Breast epithelium (tissue), 4 donors: ENCODE results near the gene SLC8A3. TPM values are rescaled to one million over a fixed set of nuclear protein-coding genes. Genes with fewer than 3 reads are reported as not detected.
"Not testable (repeated sequence)": the region's sequence is repeated elsewhere in the genome, so short reads cannot be mapped to it uniquely, and the experiment has no call there.

Source experiments
- DNase-seq, 2 donors: peaks; one replicate each; pipeline ENCODE4 v3.0.0-alpha.2; 2019; ENCODE audit warnings: low spot score in 2 of 2
- H3K27ac ChIP-seq, 2 donors: fragments of 200-600 bp; sonication (generic) in 1 of 2; one replicate each; pipeline ENCODE4 v1.5.1; 2016 to 2019; ENCODE audit warnings: mild to moderate bottlenecking in 1 of 2
- H3K27me3 ChIP-seq, 2 donors: fragments of 200-600 bp; sonication (generic) in 1 of 2; one replicate each; pipeline versions ENCODE4 v1.5.1 to v1.6.0; 2017 to 2019; ENCODE audit warnings: control low read depth in 1 of 2, mild to moderate bottlenecking in 1 of 2
- H3K36me3 ChIP-seq: fragments of 200-600 bp; one replicate; pipeline ENCODE4 v1.5.1; 2019
- H3K4me1 ChIP-seq, 2 donors: fragments of 200-600 bp; sonication (generic); one replicate each; pipeline ENCODE4 v1.5.1; 2016 to 2019; ENCODE audit warnings: control low read depth in 1 of 2
- H3K4me3 ChIP-seq, 3 donors: fragments of 200-600 bp; sonication (generic); 1 replicate in 2 of 3; 2 replicates in 1 of 3; pipeline ENCODE4 v1.5.1; 2016 to 2019; ENCODE audit warnings: mild to moderate bottlenecking in 3 of 3, moderate library complexity in 2 of 3
- H3K9me3 ChIP-seq, 2 donors: fragments of 200-600 bp; sonication (generic) in 1 of 2; one replicate each; pipeline ENCODE4 v1.5.1; 2016 to 2019; ENCODE audit warnings: control low read depth in 1 of 2
- POLR2A ChIP-seq: fragments of 450-650 bp; IDR thresholded peaks from one replicate; pipeline ENCODE4 v1.6.1; 2016; ENCODE audit warnings: antibody characterized with exemption, mild to moderate bottlenecking, moderate library complexity
- POLR2AphosphoS5 ChIP-seq, 3 donors: sonication (generic); formaldehyde crosslinking; IDR thresholded peaks; one replicate each; pipeline ENCODE4 v1.6.1; 2017; ENCODE audit warnings: antibody characterized with exemption in 3 of 3
- intact Hi-C: fragments of 100-400 bp; cut with DNase I; formaldehyde crosslinking; loops from one replicate; pipeline ENCODE4 v1.15.1; 2023; ENCODE audit warnings: low total_unique reads
- total RNA-seq, 3 donors: library from RNA; depleted of rRNA; stranded (reverse); fragments of >200 nt; gene quantifications; one replicate each; pipeline ENCODE4 v1.1.0, GENCODE V29; 2016
- TF ChIP-seq, protein P1 (sequence below), 3 donors: fragments of 450-650 bp; IDR thresholded peaks; one replicate each; pipeline ENCODE4 v1.5.1; 2016 to 2017; ENCODE audit warnings: antibody characterized with exemption in 3 of 3, mild to moderate bottlenecking in 3 of 3, moderate library complexity in 3 of 3

The SLC8A3 gene, protein sequence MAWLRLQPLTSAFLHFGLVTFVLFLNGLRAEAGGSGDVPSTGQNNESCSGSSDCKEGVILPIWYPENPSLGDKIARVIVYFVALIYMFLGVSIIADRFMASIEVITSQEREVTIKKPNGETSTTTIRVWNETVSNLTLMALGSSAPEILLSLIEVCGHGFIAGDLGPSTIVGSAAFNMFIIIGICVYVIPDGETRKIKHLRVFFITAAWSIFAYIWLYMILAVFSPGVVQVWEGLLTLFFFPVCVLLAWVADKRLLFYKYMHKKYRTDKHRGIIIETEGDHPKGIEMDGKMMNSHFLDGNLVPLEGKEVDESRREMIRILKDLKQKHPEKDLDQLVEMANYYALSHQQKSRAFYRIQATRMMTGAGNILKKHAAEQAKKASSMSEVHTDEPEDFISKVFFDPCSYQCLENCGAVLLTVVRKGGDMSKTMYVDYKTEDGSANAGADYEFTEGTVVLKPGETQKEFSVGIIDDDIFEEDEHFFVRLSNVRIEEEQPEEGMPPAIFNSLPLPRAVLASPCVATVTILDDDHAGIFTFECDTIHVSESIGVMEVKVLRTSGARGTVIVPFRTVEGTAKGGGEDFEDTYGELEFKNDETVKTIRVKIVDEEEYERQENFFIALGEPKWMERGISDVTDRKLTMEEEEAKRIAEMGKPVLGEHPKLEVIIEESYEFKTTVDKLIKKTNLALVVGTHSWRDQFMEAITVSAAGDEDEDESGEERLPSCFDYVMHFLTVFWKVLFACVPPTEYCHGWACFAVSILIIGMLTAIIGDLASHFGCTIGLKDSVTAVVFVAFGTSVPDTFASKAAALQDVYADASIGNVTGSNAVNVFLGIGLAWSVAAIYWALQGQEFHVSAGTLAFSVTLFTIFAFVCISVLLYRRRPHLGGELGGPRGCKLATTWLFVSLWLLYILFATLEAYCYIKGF
- total RNA-seq, result 1 to 10 TPM in 1 of 3 donors, under 1 TPM in 1, not detected in 1; 0.59 to 1.8 TPM

DNA sequence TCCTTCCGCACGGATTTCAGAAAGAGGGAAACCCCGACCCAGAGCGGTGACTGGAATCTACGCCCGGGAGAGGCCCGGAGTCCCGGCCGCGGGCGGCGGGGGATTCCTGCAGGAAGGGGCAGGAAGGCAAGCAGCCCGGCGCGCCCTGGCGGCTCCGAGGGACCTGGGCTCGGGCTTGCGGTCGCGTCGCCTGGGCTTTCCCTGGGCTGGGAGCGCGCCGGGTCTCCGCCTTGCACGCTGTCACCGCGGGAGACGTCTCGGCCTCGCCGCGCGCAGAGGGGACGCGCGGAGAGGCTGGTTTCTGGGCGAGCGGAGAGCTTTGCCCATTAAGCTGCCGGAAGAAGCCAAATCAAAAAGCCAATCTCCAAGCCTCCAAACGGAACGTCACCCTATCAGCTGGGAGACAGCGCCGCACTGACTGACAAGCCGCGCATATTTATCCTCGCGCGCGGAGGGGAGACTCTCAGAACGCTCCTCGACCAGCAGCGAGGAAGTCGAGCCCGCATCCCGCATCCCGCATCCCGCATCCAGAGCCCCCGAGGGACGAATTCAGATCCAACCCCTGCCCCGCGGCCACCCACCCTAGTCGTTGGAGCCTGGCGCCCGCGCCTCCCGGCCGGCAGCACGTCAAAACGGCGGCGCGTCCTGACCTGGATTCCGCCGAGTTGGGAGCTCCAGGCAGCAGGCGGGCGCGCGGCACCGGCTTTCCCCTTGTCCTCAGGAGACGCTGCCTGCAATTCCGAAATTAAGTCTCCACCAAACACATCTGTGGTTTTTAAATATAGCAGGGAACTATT is at the start of gene SLC8A3:
Gene SLC8A3, minus strand, starts transcription at position 293 of the 797 bp plus-strand sequence. CDS start 20,529 bp downstream, outside the sequence.
- peaks cover 5 to 67% of the 10 kb centered on the region in 2 donors for H3K27me3 ChIP-seq
- no peaks in the 10 kb centered on the region for H3K36me3 ChIP-seq
- no peak for DNase-seq
- intact Hi-C loops, result no loop called here
- TF ChIP-seq POLR2A (no peak), POLR2AphosphoS5 (IDR thresholded peaks at IDR 0.05) (no peak)
- TF ChIP-seq, protein P1, sequence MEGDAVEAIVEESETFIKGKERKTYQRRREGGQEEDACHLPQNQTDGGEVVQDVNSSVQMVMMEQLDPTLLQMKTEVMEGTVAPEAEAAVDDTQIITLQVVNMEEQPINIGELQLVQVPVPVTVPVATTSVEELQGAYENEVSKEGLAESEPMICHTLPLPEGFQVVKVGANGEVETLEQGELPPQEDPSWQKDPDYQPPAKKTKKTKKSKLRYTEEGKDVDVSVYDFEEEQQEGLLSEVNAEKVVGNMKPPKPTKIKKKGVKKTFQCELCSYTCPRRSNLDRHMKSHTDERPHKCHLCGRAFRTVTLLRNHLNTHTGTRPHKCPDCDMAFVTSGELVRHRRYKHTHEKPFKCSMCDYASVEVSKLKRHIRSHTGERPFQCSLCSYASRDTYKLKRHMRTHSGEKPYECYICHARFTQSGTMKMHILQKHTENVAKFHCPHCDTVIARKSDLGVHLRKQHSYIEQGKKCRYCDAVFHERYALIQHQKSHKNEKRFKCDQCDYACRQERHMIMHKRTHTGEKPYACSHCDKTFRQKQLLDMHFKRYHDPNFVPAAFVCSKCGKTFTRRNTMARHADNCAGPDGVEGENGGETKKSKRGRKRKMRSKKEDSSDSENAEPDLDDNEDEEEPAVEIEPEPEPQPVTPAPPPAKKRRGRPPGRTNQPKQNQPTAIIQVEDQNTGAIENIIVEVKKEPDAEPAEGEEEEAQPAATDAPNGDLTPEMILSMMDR (IDR thresholded peaks at IDR 0.05), result no peak
- H3K4me3 ChIP-seq, result peak within 1 kb of the TSS; percentile 25 to 64 (median 43)
- H3K4me1 ChIP-seq, result no peaks in the 10 kb centered on the region
- no peaks in the 10 kb centered on the region for H3K9me3 ChIP-seq
- H3K27ac ChIP-seq, result no peak within 1 kb of the TSS

DNA sequence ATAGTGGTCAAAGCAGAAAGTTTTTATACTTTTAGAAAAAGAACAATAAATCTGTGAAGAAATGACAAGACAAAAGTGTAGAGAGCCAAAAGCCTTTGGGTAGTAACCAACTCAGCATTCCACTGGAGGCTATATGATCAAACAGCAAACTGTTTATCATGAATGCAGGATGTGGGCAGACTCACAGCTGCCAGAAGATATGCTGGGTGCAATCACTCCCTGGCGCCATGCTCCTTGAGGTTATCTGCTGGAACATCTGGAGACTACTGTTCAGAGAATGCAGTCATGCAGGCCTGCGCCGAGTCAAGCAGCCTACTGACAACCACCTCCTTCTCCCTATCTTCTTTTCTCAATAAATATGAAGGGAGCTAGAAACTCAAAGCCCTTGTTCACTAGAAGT is 49.0 kb upstream of the SLC8A3 start:
- H3K27me3 ChIP-seq, result no peaks in the 10 kb centered on the region
- no peak overlapping the region for H3K4me3 ChIP-seq
- H3K4me1 ChIP-seq, result no peaks in the 10 kb centered on the region
- H3K9me3 ChIP-seq, result no peaks in the 10 kb centered on the region
- no peak for DNase-seq
- no peaks in the 10 kb centered on the region for H3K36me3 ChIP-seq
- no peak for TF ChIP-seq POLR2AphosphoS5 (IDR thresholded peaks at IDR 0.05)
- TF ChIP-seq, protein P1 (IDR thresholded peaks at IDR 0.05), result no peak
- no peak overlapping the region for H3K27ac ChIP-seq
- intact Hi-C loops, result no loop called here

DNA sequence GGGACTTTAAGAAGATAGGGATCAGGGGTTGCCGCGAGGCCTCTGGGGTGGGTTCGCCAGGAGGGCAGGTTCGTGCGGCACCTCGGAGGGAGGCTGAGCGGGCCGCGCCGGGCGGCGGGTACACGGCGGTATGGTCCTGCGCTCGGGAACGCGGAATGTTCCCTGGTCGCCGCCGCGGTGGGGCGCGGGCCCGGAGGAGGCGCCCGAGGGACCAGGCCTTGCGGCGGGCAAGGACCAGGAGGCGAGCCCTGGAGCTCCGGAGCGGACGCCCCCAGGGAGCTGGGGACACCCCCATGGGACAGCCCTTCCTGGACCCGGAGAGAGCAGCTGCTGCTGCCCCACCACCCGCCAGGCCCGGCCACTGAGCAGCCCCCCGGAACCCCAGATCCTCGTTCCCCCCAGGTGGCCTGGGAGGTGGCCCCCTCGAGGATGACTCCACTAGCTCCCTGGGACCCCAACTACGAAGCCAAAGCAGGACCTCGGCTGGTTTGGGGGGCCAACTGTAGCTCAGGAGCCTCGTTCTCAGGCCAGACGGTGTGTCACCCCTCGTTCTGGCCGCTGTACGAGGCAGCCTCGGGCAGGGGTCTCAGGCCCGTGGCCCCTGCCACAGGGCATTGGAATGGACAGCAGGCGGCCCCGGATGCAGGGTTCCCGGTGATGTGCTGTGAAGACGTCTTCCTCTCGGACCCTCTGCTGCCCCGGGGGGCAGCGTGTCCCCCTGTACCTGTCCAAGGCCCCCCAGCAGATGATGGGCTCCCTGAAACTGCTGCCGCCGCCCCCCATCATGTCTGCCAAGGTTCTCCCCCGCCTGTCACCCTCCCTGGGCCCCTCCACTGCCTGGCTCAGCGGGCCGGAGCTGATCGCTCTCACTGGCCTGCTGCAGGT is 45.6 kb upstream of the SLC8A3 start:
- no peaks in the 10 kb centered on the region for H3K27me3 ChIP-seq
- H3K36me3 ChIP-seq, result no peaks in the 10 kb centered on the region
- H3K9me3 ChIP-seq, result no peaks in the 10 kb centered on the region
- intact Hi-C loops, result no loop called here
- no peak for TF ChIP-seq POLR2A
- TF ChIP-seq, protein P1 (IDR thresholded peaks at IDR 0.05), result no peak
- no peak for TF ChIP-seq POLR2AphosphoS5 (IDR thresholded peaks at IDR 0.05)
- H3K4me1 ChIP-seq, result no peaks in the 10 kb centered on the region
- no peak overlapping the region for H3K27ac ChIP-seq
- DNase-seq, result no peak
- H3K4me3 ChIP-seq, result no peak overlapping the region

DNA sequence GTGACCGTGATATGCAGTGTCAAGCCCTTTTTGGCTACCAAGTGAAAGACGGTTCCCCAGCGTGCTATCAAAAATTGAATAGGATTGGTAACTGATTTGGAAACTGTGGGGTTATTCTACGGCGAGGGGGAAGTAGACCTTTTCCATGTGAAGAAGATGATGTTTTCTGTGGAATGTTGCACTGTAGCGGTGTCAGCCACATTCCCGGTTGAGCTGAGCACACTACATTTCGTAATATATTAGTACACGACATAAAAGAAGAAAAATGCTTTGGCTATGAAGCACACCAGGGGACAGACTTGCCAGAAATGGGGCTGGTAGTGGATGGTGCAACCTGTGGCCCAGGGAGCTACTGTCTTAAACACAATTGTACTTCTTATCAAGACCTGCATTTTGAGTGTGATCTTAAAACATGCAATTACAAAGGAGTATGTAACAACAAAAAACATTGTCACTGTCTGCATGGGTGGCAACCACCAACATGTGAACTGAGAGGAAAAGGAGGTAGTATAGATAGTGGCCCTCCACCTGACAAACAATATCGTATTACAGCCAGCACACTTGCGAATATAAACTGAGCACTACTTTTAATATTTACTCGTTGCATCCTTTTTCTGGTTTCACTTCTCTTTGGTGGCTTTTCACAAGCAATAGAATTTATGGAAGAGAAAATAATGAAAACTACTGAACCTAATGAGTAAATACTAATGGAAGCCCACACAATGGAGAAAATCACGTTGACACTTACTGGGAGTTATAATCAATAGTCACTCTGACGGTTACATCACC is 43.2 kb upstream of the SLC8A3 start:
- DNase-seq, H3K27ac ChIP-seq, intact Hi-C loops, H3K9me3 ChIP-seq, H3K4me1 ChIP-seq, H3K27me3 ChIP-seq, H3K36me3 ChIP-seq, H3K4me3 ChIP-seq: not testable (repeated sequence)

DNA sequence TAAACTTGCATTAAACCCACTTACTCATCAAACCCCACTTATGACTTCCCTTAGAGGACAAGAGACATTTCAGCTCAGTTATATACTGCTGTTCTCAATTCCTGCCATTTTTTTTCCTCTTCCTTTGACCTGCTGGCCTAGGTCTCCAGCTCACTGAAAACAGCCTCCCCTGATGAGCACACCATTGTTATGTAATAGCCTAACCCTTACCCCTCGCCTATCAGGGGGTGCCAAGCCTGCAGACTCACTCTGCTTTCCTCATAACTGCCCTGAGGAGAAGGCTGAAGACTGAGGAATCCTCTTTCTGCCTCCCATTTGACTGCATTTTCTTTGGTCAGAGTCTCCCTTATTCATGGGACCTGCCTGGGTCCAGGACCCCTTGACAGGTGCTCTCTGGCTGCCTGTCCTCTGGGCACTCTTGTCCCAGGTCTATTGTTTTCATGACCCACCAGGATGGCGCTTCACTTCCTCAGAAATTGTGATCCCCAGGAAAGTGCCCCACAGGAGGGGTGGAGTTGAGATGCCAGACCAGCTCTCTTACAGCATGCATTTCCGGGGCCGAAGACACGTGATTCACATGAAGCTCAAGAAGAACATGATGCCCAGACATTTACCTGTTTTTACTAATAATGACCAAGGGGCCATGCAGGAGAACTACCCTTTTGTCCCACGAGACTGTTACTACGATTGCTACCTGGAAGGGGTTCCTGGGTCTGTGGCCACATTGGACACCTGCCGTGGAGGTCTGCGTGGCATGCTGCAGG is 41.3 kb upstream of the SLC8A3 start:
- DNase-seq, H3K27ac ChIP-seq, H3K36me3 ChIP-seq, H3K9me3 ChIP-seq, H3K4me1 ChIP-seq, intact Hi-C loops, H3K27me3 ChIP-seq, H3K4me3 ChIP-seq: not testable (repeated sequence)
